PFSK-1 (cell line): Measurements from ENCODE around the gene TWF2.
A peak's percentile ranks its signal among the peaks of the same experiment; 100 is the strongest.

ENCODE experiments used
- FOXP2 ChIP-seq: optimal IDR thresholded peaks from 2 replicates; pipeline ENCODE3; 2011; ENCODE audit warnings: borderline replicate concordance, control low read depth, inconsistent platforms; ENCODE audit not compliant: insufficient read depth; ENCODE audit errors: extremely low read length, extremely low read depth
- POLR2AphosphoS5 ChIP-seq: IDR thresholded peaks from 2 replicates; pipeline ENCODE4 v1.6.1; 2012; ENCODE audit warnings: low read depth, mild to moderate bottlenecking, control low read depth, low read length, moderate library complexity
- SIN3A ChIP-seq: IDR thresholded peaks from 2 replicates; pipeline ENCODE4 v1.6.1; 2012; ENCODE audit warnings: mild to moderate bottlenecking, low read length, moderate library complexity, borderline replicate concordance; ENCODE audit not compliant: insufficient read depth
- TAF1 ChIP-seq: IDR thresholded peaks from 2 replicates; pipeline ENCODE4 v1.6.1; 2012; ENCODE audit warnings: low read length, control low read depth, borderline replicate concordance; ENCODE audit not compliant: insufficient read depth
- TF ChIP-seq, protein P1 (sequence below), 2 experiments: IDR thresholded peaks; 2 replicates each; pipeline versions ENCODE4 v1.6.1 to v1.8.0; 2011 to 2012; ENCODE audit warnings: low read depth in 2 of 2, low read length in 2 of 2, control low read depth in 1 of 2, inconsistent platforms in 1 of 2, mild to moderate bottlenecking in 1 of 2, moderate library complexity in 1 of 2; ENCODE audit not compliant: insufficient read depth in 1 of 2

TWF2 gene

DNA sequence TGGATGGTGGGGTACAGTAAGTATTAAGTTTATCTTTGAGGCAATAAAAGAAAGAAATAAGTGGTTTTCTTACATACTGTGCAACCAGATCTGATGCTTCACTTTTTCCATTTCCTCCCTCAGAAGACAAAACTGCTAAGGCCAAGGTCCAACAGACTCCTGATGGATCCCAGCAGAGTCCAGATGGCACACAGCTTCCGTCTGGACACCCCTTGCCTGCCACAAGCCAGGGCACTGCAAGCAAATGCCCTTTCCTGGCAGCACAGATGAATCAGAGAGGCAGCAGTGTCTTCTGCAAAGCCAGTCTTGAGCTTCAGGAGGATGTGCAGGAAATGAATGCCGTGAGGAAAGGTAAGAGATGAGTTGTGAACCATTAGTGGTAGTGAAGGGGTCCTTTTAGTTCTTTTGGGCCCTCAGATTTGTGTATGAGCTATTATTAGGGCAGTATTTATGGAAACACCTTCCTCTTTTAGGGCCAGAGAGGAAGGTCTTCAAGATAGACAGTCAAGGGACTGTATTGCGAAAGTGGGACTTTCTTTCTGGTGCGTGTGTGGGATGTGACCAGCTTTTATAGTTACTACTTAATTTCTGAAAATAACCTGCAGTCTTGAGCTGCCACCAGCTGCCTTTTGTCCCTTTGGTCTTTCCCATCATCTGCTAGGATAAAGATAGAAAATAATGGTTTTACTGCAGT lies 36.4 kb downstream of the TWF2 start:
- TF ChIP-seq, protein P1, sequence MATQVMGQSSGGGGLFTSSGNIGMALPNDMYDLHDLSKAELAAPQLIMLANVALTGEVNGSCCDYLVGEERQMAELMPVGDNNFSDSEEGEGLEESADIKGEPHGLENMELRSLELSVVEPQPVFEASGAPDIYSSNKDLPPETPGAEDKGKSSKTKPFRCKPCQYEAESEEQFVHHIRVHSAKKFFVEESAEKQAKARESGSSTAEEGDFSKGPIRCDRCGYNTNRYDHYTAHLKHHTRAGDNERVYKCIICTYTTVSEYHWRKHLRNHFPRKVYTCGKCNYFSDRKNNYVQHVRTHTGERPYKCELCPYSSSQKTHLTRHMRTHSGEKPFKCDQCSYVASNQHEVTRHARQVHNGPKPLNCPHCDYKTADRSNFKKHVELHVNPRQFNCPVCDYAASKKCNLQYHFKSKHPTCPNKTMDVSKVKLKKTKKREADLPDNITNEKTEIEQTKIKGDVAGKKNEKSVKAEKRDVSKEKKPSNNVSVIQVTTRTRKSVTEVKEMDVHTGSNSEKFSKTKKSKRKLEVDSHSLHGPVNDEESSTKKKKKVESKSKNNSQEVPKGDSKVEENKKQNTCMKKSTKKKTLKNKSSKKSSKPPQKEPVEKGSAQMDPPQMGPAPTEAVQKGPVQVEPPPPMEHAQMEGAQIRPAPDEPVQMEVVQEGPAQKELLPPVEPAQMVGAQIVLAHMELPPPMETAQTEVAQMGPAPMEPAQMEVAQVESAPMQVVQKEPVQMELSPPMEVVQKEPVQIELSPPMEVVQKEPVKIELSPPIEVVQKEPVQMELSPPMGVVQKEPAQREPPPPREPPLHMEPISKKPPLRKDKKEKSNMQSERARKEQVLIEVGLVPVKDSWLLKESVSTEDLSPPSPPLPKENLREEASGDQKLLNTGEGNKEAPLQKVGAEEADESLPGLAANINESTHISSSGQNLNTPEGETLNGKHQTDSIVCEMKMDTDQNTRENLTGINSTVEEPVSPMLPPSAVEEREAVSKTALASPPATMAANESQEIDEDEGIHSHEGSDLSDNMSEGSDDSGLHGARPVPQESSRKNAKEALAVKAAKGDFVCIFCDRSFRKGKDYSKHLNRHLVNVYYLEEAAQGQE (IDR thresholded peaks at IDR 0.05; ENCODE audit: insufficient read depth in 1 of 2, low read depth in 2 of 2, low read length in 2 of 2): no peak
- TF ChIP-seq SIN3A (no peak), FOXP2 (no peak), POLR2AphosphoS5 (no peak), TAF1 (no peak)

DNA sequence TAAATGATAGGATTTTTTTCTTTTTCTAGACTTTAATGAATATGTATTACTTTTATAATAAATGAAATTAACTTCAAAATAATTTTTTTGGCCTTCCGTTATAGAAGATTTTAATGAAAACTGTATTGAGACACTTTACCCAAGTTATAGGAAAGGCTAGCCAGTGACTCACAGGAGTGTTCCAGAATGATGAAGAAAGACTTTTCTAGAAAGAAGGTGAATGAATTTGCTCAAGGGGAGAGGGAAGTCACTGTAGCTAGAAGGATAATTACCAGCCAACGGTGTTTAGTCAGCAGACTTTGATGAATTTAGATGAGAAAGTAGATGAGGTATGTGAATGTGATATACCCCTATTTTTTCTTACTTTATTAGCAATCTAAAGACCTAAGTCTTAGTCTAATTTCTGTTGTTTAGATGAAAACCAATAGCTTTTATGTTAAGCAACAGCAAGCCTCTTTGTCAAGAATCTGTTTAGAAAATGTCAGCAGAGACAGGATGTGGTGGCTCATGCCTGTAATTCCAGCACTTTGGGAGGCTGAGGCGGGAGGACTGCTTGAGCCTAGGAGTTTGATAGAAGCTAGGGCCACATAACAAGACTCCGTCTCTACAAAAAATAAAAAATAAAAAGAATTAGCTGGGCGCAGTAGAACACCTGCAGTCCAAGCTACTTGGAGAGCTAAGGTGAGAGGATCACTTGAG lies 37.8 kb downstream of the TWF2 start:
- no peak for TF ChIP-seq FOXP2
- TF ChIP-seq TAF1: no peak
- no peak for TF ChIP-seq POLR2AphosphoS5
- TF ChIP-seq, protein P1 (IDR thresholded peaks at IDR 0.05; ENCODE audit: insufficient read depth in 1 of 2, low read depth in 2 of 2, low read length in 2 of 2): no peak

DNA sequence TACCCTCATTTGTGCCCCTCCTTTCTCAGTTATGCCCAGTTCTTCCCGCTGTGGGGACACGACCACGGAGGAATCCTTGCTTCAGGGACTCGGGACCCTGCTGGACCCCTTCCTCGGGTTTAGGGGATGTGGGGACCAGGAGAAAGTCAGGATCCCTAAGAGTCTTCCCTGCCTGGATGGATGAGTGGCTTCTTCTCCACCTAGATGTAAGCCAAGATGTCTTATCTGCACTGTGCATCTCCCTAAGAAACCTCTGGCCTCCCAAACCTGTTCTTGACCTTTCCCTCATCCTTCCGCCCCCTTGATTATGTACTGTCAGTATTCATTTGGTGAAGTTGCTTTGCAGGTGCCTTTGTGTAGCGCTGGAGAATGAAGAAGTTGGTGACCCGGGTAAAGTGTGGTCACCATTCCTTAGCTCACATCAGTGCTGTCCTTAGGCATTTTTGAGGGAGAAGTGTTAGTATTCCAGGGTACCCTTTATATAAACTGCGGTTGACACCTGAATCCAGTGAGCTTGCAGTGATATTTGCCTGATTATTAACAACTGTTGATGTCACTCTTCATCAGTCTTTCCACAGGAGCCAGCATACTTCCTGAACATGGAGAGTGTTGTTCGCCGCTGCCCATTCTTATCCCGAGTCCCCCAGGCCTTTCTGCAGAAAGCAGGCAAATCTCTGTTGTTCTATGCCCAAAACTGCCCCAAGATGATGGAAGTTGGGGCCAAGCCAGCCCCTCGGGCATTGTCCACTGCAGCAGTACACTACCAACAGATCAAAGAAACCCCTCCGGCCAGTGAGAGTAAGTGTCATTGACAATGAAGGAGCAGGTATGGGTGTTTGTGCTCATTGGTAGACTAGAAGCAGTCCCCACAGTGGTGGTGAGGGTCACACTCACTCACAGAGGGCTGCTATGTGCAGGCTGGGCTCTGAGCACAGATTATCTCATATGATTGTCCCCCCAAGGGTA lies 40.0 kb downstream of the TWF2 start:
- no peak for TF ChIP-seq SIN3A
- TF ChIP-seq, protein P1 (IDR thresholded peaks at IDR 0.05; ENCODE audit: insufficient read depth in 1 of 2, low read depth in 2 of 2, low read length in 2 of 2): no peak
- no peak for TF ChIP-seq POLR2AphosphoS5
- no peak for TF ChIP-seq FOXP2
- TF ChIP-seq TAF1: no peak

DNA sequence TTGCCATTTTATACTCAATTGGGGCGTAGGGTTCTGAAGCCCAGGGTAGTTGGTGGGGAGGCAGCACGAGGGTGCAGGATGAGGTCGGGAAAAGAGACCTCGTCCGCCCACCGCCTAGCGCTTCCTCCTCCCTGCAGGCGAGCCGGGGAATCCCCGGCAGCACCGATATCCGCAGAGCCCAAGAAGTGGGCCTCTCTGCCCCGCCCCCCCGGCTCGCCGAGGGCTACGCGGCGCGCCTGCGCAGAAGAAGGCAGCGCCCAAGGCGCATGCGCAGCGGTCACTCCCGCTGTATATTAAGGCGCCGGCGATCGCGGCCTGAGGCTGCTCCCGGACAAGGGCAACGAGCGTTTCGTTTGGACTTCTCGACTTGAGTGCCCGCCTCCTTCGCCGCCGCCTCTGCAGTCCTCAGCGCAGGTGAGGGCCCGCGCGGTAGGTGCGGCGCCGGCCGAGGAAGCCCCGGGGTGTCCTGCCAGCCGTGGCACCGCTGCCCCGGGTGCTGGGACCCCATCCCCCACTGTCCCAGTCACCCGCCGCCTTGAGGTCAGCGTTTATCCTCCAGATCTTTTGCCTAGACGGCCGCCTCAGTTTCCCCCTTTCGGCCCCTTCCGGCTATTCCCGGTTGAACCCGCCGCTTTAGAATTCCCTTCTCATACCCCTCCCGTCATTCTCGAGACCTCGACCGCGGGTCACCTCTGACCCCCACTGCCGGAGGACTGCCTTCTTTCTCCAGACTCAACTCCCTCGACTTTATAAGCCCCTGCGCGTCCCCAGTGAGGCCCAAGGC lies 40.9 kb downstream of the TWF2 start, which contains the start of gene ALAS1:
ALAS1 (plus strand) TSS at position 319 of the 784 bp plus-strand sequence. CDS start 1,082 bp downstream, outside the sequence.
- no peak for TF ChIP-seq SIN3A
- TF ChIP-seq TAF1: 0 out of 2 replicates have a peak, but pooled peaks have one; percentile 56
- TF ChIP-seq, protein P1 (IDR thresholded peaks at IDR 0.05; ENCODE audit: insufficient read depth in 1 of 2, low read depth in 2 of 2, low read length in 2 of 2): 0 out of 4 replicates have a peak, but pooled peaks of 1 of the 2 experiments have one; percentile 19
- TF ChIP-seq POLR2AphosphoS5: peak; percentile 95
- peak; percentile 71 for TF ChIP-seq FOXP2
